AG08395 (cell line): ENCODE data around the gene ADSS1.
A peak's percentile ranks its signal among the peaks of the same experiment; 100 is the strongest.
"Not testable (repeated sequence)": the region's sequence is repeated elsewhere in the genome, so short reads cannot be mapped to it uniquely, and the experiment has no call there.

Experiments
- DNase-seq: peaks from one replicate; pipeline ENCODE4 v3.0.0; 2012; ENCODE audit warnings: mixed read lengths, low spot score

Gene ADSS1

GRCh38 chr14:104734601-104734990 is 10.6 kb downstream of the ADSS1 start:
- no peak for DNase-seq

GRCh38 chr14:104734991-104735779 is 11.2 kb downstream of the ADSS1 start:
- no peak for DNase-seq

- peak; percentile 88 for DNase-seq
Measured at GRCh38 chr14:104735830-104736642, 12.0 kb downstream of the ADSS1 start.

- no peak for DNase-seq
Measured at GRCh38 chr14:104738375-104739019, 14.5 kb downstream of the ADSS1 start.

GRCh38 chr14:104739026-104739425 is 15.0 kb downstream of the ADSS1 start:
- no peak for DNase-seq

GRCh38 chr14:104739546-104740516 is 15.8 kb downstream of the ADSS1 start:
- DNase-seq = no peak

GRCh38 chr14:104741108-104741802 is 17.2 kb downstream of the ADSS1 start:
- no peak for DNase-seq

GRCh38 chr14:104741803-104742251 is 17.8 kb downstream of the ADSS1 start:
- DNase-seq = no peak

GRCh38 chr14:104742586-104743455 is 18.8 kb downstream of the ADSS1 start:
- DNase-seq = no peak

- DNase-seq = no peak
Measured at GRCh38 chr14:104743461-104744380, 19.7 kb downstream of the ADSS1 start.

GRCh38 chr14:104744484-104744883 is 20.5 kb downstream of the ADSS1 start:
- no peak for DNase-seq

GRCh38 chr14:104745431-104745830 is 21.4 kb downstream of the ADSS1 start:
- DNase-seq = no peak

- DNase-seq = no peak
Measured at GRCh38 chr14:104746071-104746545, 22.1 kb downstream of the ADSS1 start.

GRCh38 chr14:104746934-104747481 is 23.0 kb downstream of the ADSS1 start:
- no peak for DNase-seq

- DNase-seq = no peak
Measured at GRCh38 chr14:104747876-104748275, 23.8 kb downstream of the ADSS1 start.

- DNase-seq = peak; percentile 58
Measured at GRCh38 chr14:104749111-104749649, 25.2 kb downstream of the ADSS1 start.

GRCh38 chr14:104750056-104750752 is 26.2 kb downstream of the ADSS1 start:
- DNase-seq = peak; percentile 38

- DNase-seq = not testable (repeated sequence)
Measured at GRCh38 chr14:104750753-104751057, 26.7 kb downstream of the ADSS1 start.
